Measurements from ENCODE around the gene ARL17B.
"Not testable (repeated sequence)": the region's sequence is repeated elsewhere in the genome, so short reads cannot be mapped to it uniquely, and the experiment has no call there.

ARL17B gene
- long read RNA-seq, partial matches to known transcripts = 2 of 23 reads
- long read RNA-seq, other reads (novel, unspliced or antisense) = 21 of 23 reads

GRCh38 chr17:46361755-46362154 lies at the start of gene ARL17B:
Gene ARL17B (minus strand): TSS chr17:46361766. CDS start chr17:46358397, 3,369 bp downstream.
- H3K27me3 ChIP-seq (ENCODE audit: insufficient read depth, poor library complexity, severe bottlenecking); H3K27ac ChIP-seq (replicated peaks); H3K4me3 ChIP-seq (replicated peaks; ENCODE audit: insufficient read depth, low read length): not testable (repeated sequence)
- DNase-seq (ENCODE audit: low read depth in 1 of 2, low spot score in 1 of 2) = peak in 1 of 2 experiments; percentile 99

- H3K27ac ChIP-seq (replicated peaks); H3K27me3 ChIP-seq (ENCODE audit: insufficient read depth, poor library complexity, severe bottlenecking); H3K4me3 ChIP-seq (replicated peaks; ENCODE audit: insufficient read depth, low read length); DNase-seq (ENCODE audit: low read depth in 1 of 2, low spot score in 1 of 2): not testable (repeated sequence)
Observed at GRCh38 chr17:46409864-46410263, 48.3 kb upstream of the ARL17B start.

- H3K4me3 ChIP-seq (replicated peaks; ENCODE audit: insufficient read depth, low read length); H3K27ac ChIP-seq (replicated peaks); DNase-seq (ENCODE audit: low read depth in 1 of 2, low spot score in 1 of 2): not testable (repeated sequence)
Observed at GRCh38 chr17:46407155-46407554, 45.6 kb upstream of the ARL17B start.

GRCh38 chr17:46401033-46401787 lies 39.6 kb upstream of the ARL17B start:
- not testable (repeated sequence) for DNase-seq (ENCODE audit: low read depth in 1 of 2, low spot score in 1 of 2); H3K27ac ChIP-seq (replicated peaks); H3K27me3 ChIP-seq (ENCODE audit: insufficient read depth, poor library complexity, severe bottlenecking); H3K4me3 ChIP-seq (replicated peaks; ENCODE audit: insufficient read depth, low read length)

More at GRCh38 chr17:46407155-46407554, 45.6 kb upstream of the ARL17B start:
- H3K27me3 ChIP-seq (ENCODE audit: insufficient read depth, poor library complexity, severe bottlenecking) = not testable (repeated sequence)

GRCh38 chr17:46400543-46400942 lies 39.0 kb upstream of the ARL17B start:
- H3K27ac ChIP-seq (replicated peaks); DNase-seq (ENCODE audit: low read depth in 1 of 2, low spot score in 1 of 2); H3K27me3 ChIP-seq (ENCODE audit: insufficient read depth, poor library complexity, severe bottlenecking); H3K4me3 ChIP-seq (replicated peaks; ENCODE audit: insufficient read depth, low read length): not testable (repeated sequence)

GRCh38 chr17:46399993-46400392 lies 38.4 kb upstream of the ARL17B start:
- not testable (repeated sequence) for H3K4me3 ChIP-seq (replicated peaks; ENCODE audit: insufficient read depth, low read length); H3K27ac ChIP-seq (replicated peaks); H3K27me3 ChIP-seq (ENCODE audit: insufficient read depth, poor library complexity, severe bottlenecking)

GRCh38 chr17:46396292-46396691 lies 34.7 kb upstream of the ARL17B start:
- not testable (repeated sequence) for H3K4me3 ChIP-seq (replicated peaks; ENCODE audit: insufficient read depth, low read length); H3K27ac ChIP-seq (replicated peaks); H3K27me3 ChIP-seq (ENCODE audit: insufficient read depth, poor library complexity, severe bottlenecking); DNase-seq (ENCODE audit: low read depth in 1 of 2, low spot score in 1 of 2)

More at GRCh38 chr17:46399993-46400392, 38.4 kb upstream of the ARL17B start:
- not testable (repeated sequence) for DNase-seq (ENCODE audit: low read depth in 1 of 2, low spot score in 1 of 2)

- not testable (repeated sequence) for H3K27me3 ChIP-seq (ENCODE audit: insufficient read depth, poor library complexity, severe bottlenecking); H3K27ac ChIP-seq (replicated peaks); DNase-seq (ENCODE audit: low read depth in 1 of 2, low spot score in 1 of 2); H3K4me3 ChIP-seq (replicated peaks; ENCODE audit: insufficient read depth, low read length)
Observed at GRCh38 chr17:46393702-46394101, 32.1 kb upstream of the ARL17B start.

GRCh38 chr17:46385491-46385890 lies 23.9 kb upstream of the ARL17B start:
- not testable (repeated sequence) for H3K27ac ChIP-seq (replicated peaks); H3K4me3 ChIP-seq (replicated peaks; ENCODE audit: insufficient read depth, low read length); DNase-seq (ENCODE audit: low read depth in 1 of 2, low spot score in 1 of 2); H3K27me3 ChIP-seq (ENCODE audit: insufficient read depth, poor library complexity, severe bottlenecking)

- H3K27me3 ChIP-seq (ENCODE audit: insufficient read depth, poor library complexity, severe bottlenecking); H3K27ac ChIP-seq (replicated peaks); H3K4me3 ChIP-seq (replicated peaks; ENCODE audit: insufficient read depth, low read length); DNase-seq (ENCODE audit: low read depth in 1 of 2, low spot score in 1 of 2): not testable (repeated sequence)
Observed at GRCh38 chr17:46383118-46383517, 21.6 kb upstream of the ARL17B start.

GRCh38 chr17:46373418-46373817 lies 11.9 kb upstream of the ARL17B start:
- DNase-seq (ENCODE audit: low read depth in 1 of 2, low spot score in 1 of 2); H3K4me3 ChIP-seq (replicated peaks; ENCODE audit: insufficient read depth, low read length); H3K27ac ChIP-seq (replicated peaks); H3K27me3 ChIP-seq (ENCODE audit: insufficient read depth, poor library complexity, severe bottlenecking): not testable (repeated sequence)

GRCh38 chr17:46372236-46373229 lies 11.0 kb upstream of the ARL17B start:
- not testable (repeated sequence) for H3K27me3 ChIP-seq (ENCODE audit: insufficient read depth, poor library complexity, severe bottlenecking); H3K4me3 ChIP-seq (replicated peaks; ENCODE audit: insufficient read depth, low read length); DNase-seq (ENCODE audit: low read depth in 1 of 2, low spot score in 1 of 2); H3K27ac ChIP-seq (replicated peaks)

GRCh38 chr17:46367520-46367919 lies 6.0 kb upstream of the ARL17B start:
- not testable (repeated sequence) for H3K4me3 ChIP-seq (replicated peaks; ENCODE audit: insufficient read depth, low read length); DNase-seq (ENCODE audit: low read depth in 1 of 2, low spot score in 1 of 2); H3K27me3 ChIP-seq (ENCODE audit: insufficient read depth, poor library complexity, severe bottlenecking); H3K27ac ChIP-seq (replicated peaks)

GRCh38 chr17:46361145-46361735 lies 326 bp downstream of the ARL17B start:
- not testable (repeated sequence) for H3K27ac ChIP-seq (replicated peaks); H3K27me3 ChIP-seq (ENCODE audit: insufficient read depth, poor library complexity, severe bottlenecking); H3K4me3 ChIP-seq (replicated peaks; ENCODE audit: insufficient read depth, low read length); DNase-seq (ENCODE audit: low read depth in 1 of 2, low spot score in 1 of 2)
